ENCODE measurements around the gene PANK4.

PANK4 gene

GRCh38 chr1:2498648-2499047 lies 27.7 kb downstream of the PANK4 start:
- Histone ChIP-seq H3K4me3 (ENCODE audit: low read depth, low read length) (no peak overlapping the region), H3K36me3 (replicated peaks) (no peaks in the 10 kb centered on the region), H3K27ac (no peak overlapping the region), H3K27me3 (replicated peaks) (no peaks in the 10 kb centered on the region)
- DNase-seq, result no peak
- TF ChIP-seq, protein P1, sequence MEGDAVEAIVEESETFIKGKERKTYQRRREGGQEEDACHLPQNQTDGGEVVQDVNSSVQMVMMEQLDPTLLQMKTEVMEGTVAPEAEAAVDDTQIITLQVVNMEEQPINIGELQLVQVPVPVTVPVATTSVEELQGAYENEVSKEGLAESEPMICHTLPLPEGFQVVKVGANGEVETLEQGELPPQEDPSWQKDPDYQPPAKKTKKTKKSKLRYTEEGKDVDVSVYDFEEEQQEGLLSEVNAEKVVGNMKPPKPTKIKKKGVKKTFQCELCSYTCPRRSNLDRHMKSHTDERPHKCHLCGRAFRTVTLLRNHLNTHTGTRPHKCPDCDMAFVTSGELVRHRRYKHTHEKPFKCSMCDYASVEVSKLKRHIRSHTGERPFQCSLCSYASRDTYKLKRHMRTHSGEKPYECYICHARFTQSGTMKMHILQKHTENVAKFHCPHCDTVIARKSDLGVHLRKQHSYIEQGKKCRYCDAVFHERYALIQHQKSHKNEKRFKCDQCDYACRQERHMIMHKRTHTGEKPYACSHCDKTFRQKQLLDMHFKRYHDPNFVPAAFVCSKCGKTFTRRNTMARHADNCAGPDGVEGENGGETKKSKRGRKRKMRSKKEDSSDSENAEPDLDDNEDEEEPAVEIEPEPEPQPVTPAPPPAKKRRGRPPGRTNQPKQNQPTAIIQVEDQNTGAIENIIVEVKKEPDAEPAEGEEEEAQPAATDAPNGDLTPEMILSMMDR (IDR thresholded peaks at IDR 0.05; ENCODE audit: low read depth, low read length, missing control alignments), result no peak
- in situ Hi-C loops (cut with HindIII; ENCODE audit: low pct_ligation_motif_present, low sequenced_read_pairs), result no loop called here

GRCh38 chr1:2497891-2498290 lies 28.5 kb downstream of the PANK4 start:
- in situ Hi-C loops (cut with HindIII; ENCODE audit: low pct_ligation_motif_present, low sequenced_read_pairs), result no loop called here
- no peak for DNase-seq
- Histone ChIP-seq H3K4me3 (ENCODE audit: low read depth, low read length) (no peak overlapping the region), H3K27me3 (replicated peaks) (no peaks in the 10 kb centered on the region), H3K36me3 (replicated peaks) (no peaks in the 10 kb centered on the region), H3K27ac (no peak overlapping the region)
- TF ChIP-seq, protein P1 (IDR thresholded peaks at IDR 0.05; ENCODE audit: low read depth, low read length, missing control alignments), result no peak

- in situ Hi-C loops (cut with HindIII; ENCODE audit: low pct_ligation_motif_present, low sequenced_read_pairs), result no loop called here
- no peaks in the 10 kb centered on the region for H3K36me3 ChIP-seq (replicated peaks)
Observed at GRCh38 chr1:2496746-2497145, 29.6 kb downstream of the PANK4 start.

GRCh38 chr1:2496087-2496622 lies 30.2 kb downstream of the PANK4 start:
- Histone ChIP-seq H3K27ac (no peak overlapping the region), H3K27me3 (replicated peaks) (no peaks in the 10 kb centered on the region), H3K36me3 (replicated peaks) (no peaks in the 10 kb centered on the region), H3K4me3 (ENCODE audit: low read depth, low read length) (no peak overlapping the region)
- in situ Hi-C loops (cut with HindIII; ENCODE audit: low pct_ligation_motif_present, low sequenced_read_pairs), result no loop called here
- TF ChIP-seq, protein P1 (IDR thresholded peaks at IDR 0.05; ENCODE audit: low read depth, low read length, missing control alignments), result no peak
- DNase-seq, result no peak

More at GRCh38 chr1:2496746-2497145, 29.6 kb downstream of the PANK4 start:
- DNase-seq, result no peak
- Histone ChIP-seq H3K4me3 (ENCODE audit: low read depth, low read length) (no peak overlapping the region), H3K27ac (no peak overlapping the region), H3K27me3 (replicated peaks) (no peaks in the 10 kb centered on the region)
- TF ChIP-seq, protein P1 (IDR thresholded peaks at IDR 0.05; ENCODE audit: low read depth, low read length, missing control alignments), result no peak

GRCh38 chr1:2495546-2495945 lies 30.9 kb downstream of the PANK4 start:
- no peak overlapping the region for H3K4me3 ChIP-seq (ENCODE audit: low read depth, low read length)
- in situ Hi-C loops (cut with HindIII; ENCODE audit: low pct_ligation_motif_present, low sequenced_read_pairs), result no loop called here
- no peaks in the 10 kb centered on the region for H3K36me3 ChIP-seq (replicated peaks)
- TF ChIP-seq, protein P1 (IDR thresholded peaks at IDR 0.05; ENCODE audit: low read depth, low read length, missing control alignments), result no peak
- no peak for DNase-seq
- H3K27ac ChIP-seq, result no peak overlapping the region
- no peaks in the 10 kb centered on the region for H3K27me3 ChIP-seq (replicated peaks)

GRCh38 chr1:2495026-2495425 lies 31.4 kb downstream of the PANK4 start:
- no peak for DNase-seq
- no peaks in the 10 kb centered on the region for H3K36me3 ChIP-seq (replicated peaks)
- in situ Hi-C loops (cut with HindIII; ENCODE audit: low pct_ligation_motif_present, low sequenced_read_pairs), result no loop called here
- no peaks in the 10 kb centered on the region for H3K27me3 ChIP-seq (replicated peaks)
- H3K27ac ChIP-seq, result no peak overlapping the region
- H3K4me3 ChIP-seq (ENCODE audit: low read depth, low read length), result no peak overlapping the region
- TF ChIP-seq, protein P1 (IDR thresholded peaks at IDR 0.05; ENCODE audit: low read depth, low read length, missing control alignments), result no peak
